ENCODE data around the gene DGCR2.

DGCR2 gene

GRCh38 chr22:19127329-19128008 is 5.3 kb upstream of the DGCR2 start:
- H3K27me3 ChIP-seq (replicated peaks; ENCODE audit: control insufficient read depth, insufficient read depth, low read length), result no peaks in the 10 kb centered on the region
- H3K36me3 ChIP-seq (ENCODE audit: control insufficient read depth, insufficient read depth, low read length), result peaks cover 2% of the 10 kb centered on the region
- no peak overlapping the region for H3K4me3 ChIP-seq (replicated peaks; ENCODE audit: low read depth, low read length)
- no peak for TF ChIP-seq CTCF (IDR thresholded peaks at IDR 0.05; ENCODE audit: insufficient read depth, low read length, poor library complexity, severe bottlenecking)
- DNase-seq (ENCODE audit: extremely low read depth, insufficient read length), result no peak

- no peaks in the 10 kb centered on the region; the same call in 1 of the 2 replicates for H3K36me3 ChIP-seq (ENCODE audit: control insufficient read depth, insufficient read depth, low read length)
- TF ChIP-seq CTCF (IDR thresholded peaks at IDR 0.05; ENCODE audit: insufficient read depth, low read length, poor library complexity, severe bottlenecking), result no peak
- H3K4me3 ChIP-seq (replicated peaks; ENCODE audit: low read depth, low read length), result no peak overlapping the region
- no peak for DNase-seq (ENCODE audit: extremely low read depth, insufficient read length)
- H3K27me3 ChIP-seq (replicated peaks; ENCODE audit: control insufficient read depth, insufficient read depth, low read length), result no peaks in the 10 kb centered on the region
Observed at GRCh38 chr22:19126309-19127273, 4.4 kb upstream of the DGCR2 start.

DNA sequence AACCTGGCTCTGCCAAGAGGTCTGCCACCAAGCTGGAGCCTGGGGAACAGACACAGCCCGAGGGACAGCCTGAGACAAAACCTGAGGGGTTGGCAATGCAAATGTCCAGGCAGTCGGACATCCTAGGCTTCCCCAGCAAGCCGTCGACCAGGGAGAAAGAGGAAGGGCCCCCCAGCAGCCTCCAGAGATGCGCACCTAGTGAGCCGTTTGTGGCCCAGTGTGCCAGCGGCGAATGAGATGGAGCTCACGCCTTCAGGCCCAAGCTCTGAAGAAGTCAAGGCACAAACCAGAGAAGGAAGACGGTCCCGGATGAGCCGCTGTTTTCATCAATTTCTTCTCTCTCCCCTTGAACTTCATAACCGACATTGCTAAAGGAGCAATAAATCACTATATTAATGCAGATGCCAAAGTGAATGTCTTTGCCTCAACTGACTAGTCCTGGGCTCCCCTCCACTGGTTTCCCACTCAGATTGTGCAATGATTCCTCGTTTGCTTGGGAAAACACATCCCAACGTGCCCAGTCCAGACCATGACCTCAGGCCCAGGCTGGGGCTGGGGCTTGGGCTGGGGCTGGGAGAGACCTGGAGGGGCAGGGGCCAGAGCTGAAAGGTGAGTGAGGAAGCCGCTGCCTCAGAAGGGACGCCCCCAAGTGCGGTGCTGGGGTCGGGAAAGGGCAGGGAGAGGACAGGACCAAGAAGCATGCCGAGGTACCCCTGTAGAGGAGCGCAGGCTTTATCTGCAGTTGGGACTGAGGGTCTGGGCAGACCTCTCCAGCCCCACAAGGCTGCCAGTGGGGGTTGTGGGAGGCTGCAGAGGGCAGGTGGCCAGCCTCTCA is 3.5 kb upstream of the DGCR2 start:
- H3K4me3 ChIP-seq (replicated peaks; ENCODE audit: low read depth, low read length), result no peak overlapping the region
- TF ChIP-seq CTCF (IDR thresholded peaks at IDR 0.05; ENCODE audit: insufficient read depth, low read length, poor library complexity, severe bottlenecking), result no peak
- no peak for DNase-seq (ENCODE audit: extremely low read depth, insufficient read length)
- H3K27me3 ChIP-seq (replicated peaks; ENCODE audit: control insufficient read depth, insufficient read depth, low read length), result no peaks in the 10 kb centered on the region
- no peaks in the 10 kb centered on the region for H3K36me3 ChIP-seq (ENCODE audit: control insufficient read depth, insufficient read depth, low read length)

GRCh38 chr22:19125011-19125410 is 2.8 kb upstream of the DGCR2 start:
- no peak for TF ChIP-seq CTCF (IDR thresholded peaks at IDR 0.05; ENCODE audit: insufficient read depth, low read length, poor library complexity, severe bottlenecking)
- Histone ChIP-seq H3K4me3 (replicated peaks; ENCODE audit: low read depth, low read length) (no peak overlapping the region), H3K27me3 (replicated peaks; ENCODE audit: control insufficient read depth, insufficient read depth, low read length) (no peaks in the 10 kb centered on the region), H3K36me3 (ENCODE audit: control insufficient read depth, insufficient read depth, low read length) (no peaks in the 10 kb centered on the region)
- DNase-seq (ENCODE audit: extremely low read depth, insufficient read length), result no peak

DNA sequence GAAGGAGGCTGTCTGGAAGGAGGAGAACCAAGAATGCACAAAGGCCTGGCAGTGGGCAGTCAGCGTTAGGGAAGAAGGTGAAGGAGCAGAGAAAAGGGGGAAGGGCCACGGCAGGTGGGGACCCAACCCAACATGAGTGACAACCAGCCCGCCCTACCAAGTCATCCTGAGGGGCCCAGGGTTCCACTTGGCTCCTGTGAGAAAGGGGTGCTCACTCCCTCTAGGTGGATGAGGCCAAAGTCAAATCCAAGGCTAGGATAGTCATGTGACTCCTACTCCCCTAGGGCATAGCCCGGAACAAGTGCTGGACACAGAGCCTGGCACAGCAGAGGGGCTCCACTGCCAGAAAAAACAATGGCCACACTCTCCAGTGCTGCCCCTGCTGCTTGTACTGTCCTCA is 2.2 kb upstream of the DGCR2 start:
- no peak for TF ChIP-seq CTCF (IDR thresholded peaks at IDR 0.05; ENCODE audit: insufficient read depth, low read length, poor library complexity, severe bottlenecking)

More for the DNA sequence above, 2.2 kb upstream of the DGCR2 start:
- Histone ChIP-seq H3K36me3 (ENCODE audit: control insufficient read depth, insufficient read depth, low read length) (no peaks in the 10 kb centered on the region), H3K4me3 (replicated peaks; ENCODE audit: low read depth, low read length) (no peak overlapping the region), H3K27me3 (replicated peaks; ENCODE audit: control insufficient read depth, insufficient read depth, low read length) (no peaks in the 10 kb centered on the region)
- no peak for DNase-seq (ENCODE audit: extremely low read depth, insufficient read length)

Data from GM06990 (cell line).